ENCODE results near the gene GLIS1. TPM values are rescaled to one million over a fixed set of nuclear protein-coding genes. Genes with fewer than 3 reads are reported as not detected.

The GLIS1 gene
- total and polyA plus RNA-seq, 2 of the 8 experiments (the other 6 are each of a cell fraction or from before 2014, with no cell fraction given) = 0.15 to 0.22 TPM

DNA sequence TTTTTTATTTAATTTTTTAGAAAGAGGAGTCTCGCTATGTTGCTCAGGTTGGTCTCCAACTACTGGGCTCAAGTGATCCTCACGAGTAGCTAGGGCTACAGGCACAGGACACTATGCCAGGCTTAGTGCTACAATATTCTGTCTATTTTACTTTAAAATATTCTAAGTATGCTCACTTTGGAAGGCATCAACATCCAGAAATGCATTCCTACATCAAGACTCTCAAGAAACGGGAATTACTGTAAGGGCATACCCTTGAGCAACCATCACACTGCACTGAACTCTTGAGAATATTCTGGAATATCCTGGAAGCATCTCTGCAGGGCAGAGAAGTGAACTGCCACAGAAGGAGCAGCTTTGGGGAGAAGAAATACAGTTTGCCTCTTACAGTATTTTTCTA lies 280.3 kb downstream of the GLIS1 start:
- H4K8ac ChIP-seq (ENCODE audit: extremely low read depth, insufficient read depth, low read length) = no peak overlapping the region
- no peak overlapping the region for H4K91ac ChIP-seq (replicated peaks; ENCODE audit: insufficient read length, low read length)
- no peak overlapping the region for H3K4ac ChIP-seq (replicated peaks; ENCODE audit: insufficient read length, low read depth, low read length)
- no peak overlapping the region for H3K18ac ChIP-seq (ENCODE audit: extremely low read depth, low read length)
- no peak overlapping the region for H4K5ac ChIP-seq (ENCODE audit: insufficient read length, low read depth, low read length)
- H3K4me1 ChIP-seq (replicated peaks in 1 of 4; ENCODE audit: control insufficient read depth in 3 of 4, insufficient read depth in 4 of 4, low read length in 3 of 4) = no peaks in the 10 kb centered on the region; a peak in 4 of 7 replicates
- no peak for TF ChIP-seq POLR2A (IDR thresholded peaks at IDR 0.05; ENCODE audit: control extremely low read depth in 1 of 2, low read depth in 2 of 2, low read length in 2 of 2)
- no peak for TF ChIP-seq KDM5A (IDR thresholded peaks at IDR 0.05; ENCODE audit: low read length)
- TF ChIP-seq EGR1 (IDR thresholded peaks at IDR 0.05; ENCODE audit: borderline replicate concordance, low read depth, low read length) = no peak
- no peak for TF ChIP-seq RFX5 (IDR thresholded peaks at IDR 0.05; ENCODE audit: borderline replicate concordance, low read depth, low read length)
- no peak for TF ChIP-seq RXRA (IDR thresholded peaks at IDR 0.05; ENCODE audit: insufficient read depth, low read depth, low read length)
- TF ChIP-seq RBBP5 (IDR thresholded peaks at IDR 0.05; ENCODE audit: borderline replicate concordance, low read depth, low read length) = no peak
- no peak for TF ChIP-seq CBX8 (IDR thresholded peaks at IDR 0.05; ENCODE audit: borderline replicate concordance, low read depth, low read length)
- no peak for TF ChIP-seq MAFK (IDR thresholded peaks at IDR 0.05; ENCODE audit: low read depth, low read length)
- TF ChIP-seq NRF1 (IDR thresholded peaks at IDR 0.05; ENCODE audit: low read depth, low read length) = no peak
- TF ChIP-seq POU5F1 (IDR thresholded peaks at IDR 0.05; ENCODE audit: low read depth, low read length) = no peak
- TF ChIP-seq CHD2 (IDR thresholded peaks at IDR 0.05; ENCODE audit: low read length) = no peak
- no peak for TF ChIP-seq CREB1 (IDR thresholded peaks at IDR 0.05)
- TF ChIP-seq CHD1 (IDR thresholded peaks at IDR 0.05; ENCODE audit: low read depth, low read length) = no peak
- peaks cover 0 to 4% (median 0%) of the 10 kb centered on the region in 4 experiments; a peak in 2 of 7 replicates for H3K27me3 ChIP-seq (replicated peaks in 1 of 4; ENCODE audit: control insufficient read depth in 3 of 4, extremely low read depth in 1 of 4, insufficient read depth in 3 of 4, low read length in 3 of 4)
- no peak overlapping the region for H3K4me3 ChIP-seq (ENCODE audit: extremely low read depth in 1 of 4, insufficient read depth in 2 of 4, low read depth in 3 of 4, low read length in 4 of 4)
- H2AK5ac ChIP-seq (ENCODE audit: low read depth, low read length) = no peak overlapping the region
- H3K79me1 ChIP-seq (ENCODE audit: low read depth, low read length) = no peaks in the 10 kb centered on the region
- ChIA-PET POLR2A (ENCODE audit: partially characterized antibody) (interaction anchor here (1.8 kb wide), 1 partner anchor 10 kb away, joined by 8 read pairs; no protein-coding TSS in a partner anchor), CTCF (ENCODE audit: partially characterized antibody) (interaction anchor here (1.1 to 14.1 kb wide), 4 partner anchors 9 to 65 kb away, joined by 4 to 248 read pairs (median 8); no protein-coding TSS in a partner anchor)
- WGBS, 2 experiments (ENCODE audit: extremely low coverage in 1 of 2, insufficient coverage in 1 of 2, insufficient read length in 1 of 2, insufficient replicate concordance in 2 of 2, low coverage in 1 of 2, low lambda C conversion rate in 2 of 2, missing lambda C conversion rate in 1 of 2) = 91% methylated on average over 3 of the region's 3 CpGs; no CpG with 5 or more reads in 1 of the 2 experiments
- H4K20me1 ChIP-seq (replicated peaks in 1 of 2; ENCODE audit: control insufficient read depth in 1 of 2, insufficient read depth in 2 of 2, low read length in 2 of 2) = no peaks in the 10 kb centered on the region
- no peak overlapping the region for H2BK12ac ChIP-seq (ENCODE audit: low read depth, low read length)
- FAIRE-seq (no peak), DNase-seq (ENCODE audit: low read depth in 1 of 2, low spot score in 2 of 2) (no peak)
- no peak overlapping the region for H3K4me2 ChIP-seq (ENCODE audit: insufficient read depth in 1 of 2, low read depth in 2 of 2, low read length in 2 of 2)
- H2BK5ac ChIP-seq (ENCODE audit: low read depth, low read length) = no peak overlapping the region
- no peaks in the 10 kb centered on the region for H3K36me3 ChIP-seq (ENCODE audit: control insufficient read depth in 2 of 4, insufficient read depth in 4 of 4, low read length in 3 of 4)
- H3K27ac ChIP-seq (ENCODE audit: low read depth, low read length) = no peak overlapping the region
- peaks cover 0 to 2% of the 10 kb centered on the region in 2 experiments; a peak in 1 of 4 replicates for H3K9me3 ChIP-seq (ENCODE audit: insufficient read depth in 2 of 2, low read depth in 1 of 2, low read length in 1 of 2)
- no peak overlapping the region for H2BK15ac ChIP-seq (ENCODE audit: low read length)
- no peak overlapping the region for H3K56ac ChIP-seq (replicated peaks; ENCODE audit: insufficient read length, low read depth, low read length)
- H3K23ac ChIP-seq (ENCODE audit: insufficient read length) = no peak overlapping the region
- H2AFZ ChIP-seq (ENCODE audit: low read length) = no peak overlapping the region
- H3K14ac ChIP-seq (ENCODE audit: insufficient read length) = no peak overlapping the region
- no peak overlapping the region for H3K9ac ChIP-seq (replicated peaks in 1 of 4; ENCODE audit: extremely low read depth in 1 of 4, low read depth in 3 of 4, low read length in 3 of 4)
- no peak overlapping the region for H2BK20ac ChIP-seq (ENCODE audit: low read length)
- H3K23me2 ChIP-seq (ENCODE audit: low read depth, low read length) = no peaks in the 10 kb centered on the region
- no peak overlapping the region for H2BK120ac ChIP-seq (replicated peaks; ENCODE audit: low read depth, low read length)
- no peaks in the 10 kb centered on the region for H3K79me2 ChIP-seq (ENCODE audit: control insufficient read depth in 1 of 2, insufficient read depth in 2 of 2, low read length in 2 of 2)

All from H1 (cell line).